Measurements from ENCODE around the gene STAC3.

- TF ChIP-seq EZH2 (IDR thresholded peaks at IDR 0.05) (no peak), POLR2AphosphoS5 (IDR thresholded peaks at IDR 0.05; ENCODE audit: borderline replicate concordance, low read depth, low read length) (no peak)
These were observed 11.4 kb downstream of the STAC3 start for GRCh38 chr12:57239587-57240065.

All from SK-N-MC (cell line).